Ascending aorta (tissue), 2 donors: ENCODE measurements around the gene MBP. TPM values are rescaled to one million over a fixed set of nuclear protein-coding genes. Genes with fewer than 3 reads are reported as not detected.

Experiments used
- DNase-seq, 2 donors: peaks; one replicate each; pipeline ENCODE4 v3.0.0-alpha.2; 2019; ENCODE audit warnings: low spot score in 2 of 2
- H3K27ac ChIP-seq, 2 donors: fragments of 200-600 bp; sonication (generic); one replicate each; pipeline ENCODE4 v1.5.1; 2016 to 2017; ENCODE audit warnings: mild to moderate bottlenecking in 1 of 2
- H3K27me3 ChIP-seq: fragments of 200-600 bp; sonication (generic); one replicate; pipeline ENCODE4 v1.5.1; 2017
- H3K36me3 ChIP-seq, 2 donors: fragments of 200-600 bp; sonication (generic); one replicate each; pipeline ENCODE4 v1.5.1; 2016
- H3K4me1 ChIP-seq, 2 donors: fragments of 200-600 bp; sonication (generic); one replicate each; pipeline ENCODE4 v1.5.1; 2016 to 2017; ENCODE audit warnings: mild to moderate bottlenecking in 1 of 2
- H3K4me3 ChIP-seq, 2 donors: fragments of 200-600 bp; sonication (generic); one replicate each; pipeline ENCODE4 v1.5.1; 2016 to 2017; ENCODE audit warnings: mild to moderate bottlenecking in 1 of 2
- H3K9me3 ChIP-seq, 2 donors: fragments of 200-600 bp; sonication (generic); one replicate each; pipeline ENCODE4 v1.5.1; 2016
- intact Hi-C: fragments of 100-400 bp; cut with DNase I; formaldehyde crosslinking; loops from one replicate; pipeline ENCODE4 v1.15.1; 2023
- total RNA-seq: library from RNA; depleted of rRNA; stranded (reverse); fragments of >200 nt; gene quantifications from one replicate; pipeline ENCODE4 v1.1.0, GENCODE V29; 2016
- TF ChIP-seq, protein P1 (sequence below), 3 experiments: fragments of 200-600 bp in 2 of 3; fragments of 450-650 bp in 1 of 3; sonication (generic) in 2 of 3; IDR thresholded peaks; one replicate each; pipeline ENCODE4 v1.5.1; 2016 to 2019; ENCODE audit warnings: antibody characterized with exemption in 3 of 3, mild to moderate bottlenecking in 1 of 3, moderate library complexity in 1 of 3

The MBP gene
- total RNA-seq, 1 donor from 2014 or later, result 8.1 TPM

- TF ChIP-seq, protein P1, sequence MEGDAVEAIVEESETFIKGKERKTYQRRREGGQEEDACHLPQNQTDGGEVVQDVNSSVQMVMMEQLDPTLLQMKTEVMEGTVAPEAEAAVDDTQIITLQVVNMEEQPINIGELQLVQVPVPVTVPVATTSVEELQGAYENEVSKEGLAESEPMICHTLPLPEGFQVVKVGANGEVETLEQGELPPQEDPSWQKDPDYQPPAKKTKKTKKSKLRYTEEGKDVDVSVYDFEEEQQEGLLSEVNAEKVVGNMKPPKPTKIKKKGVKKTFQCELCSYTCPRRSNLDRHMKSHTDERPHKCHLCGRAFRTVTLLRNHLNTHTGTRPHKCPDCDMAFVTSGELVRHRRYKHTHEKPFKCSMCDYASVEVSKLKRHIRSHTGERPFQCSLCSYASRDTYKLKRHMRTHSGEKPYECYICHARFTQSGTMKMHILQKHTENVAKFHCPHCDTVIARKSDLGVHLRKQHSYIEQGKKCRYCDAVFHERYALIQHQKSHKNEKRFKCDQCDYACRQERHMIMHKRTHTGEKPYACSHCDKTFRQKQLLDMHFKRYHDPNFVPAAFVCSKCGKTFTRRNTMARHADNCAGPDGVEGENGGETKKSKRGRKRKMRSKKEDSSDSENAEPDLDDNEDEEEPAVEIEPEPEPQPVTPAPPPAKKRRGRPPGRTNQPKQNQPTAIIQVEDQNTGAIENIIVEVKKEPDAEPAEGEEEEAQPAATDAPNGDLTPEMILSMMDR (IDR thresholded peaks at IDR 0.05), result no peak
- Histone ChIP-seq H3K4me3 (no peak overlapping the region), H3K27me3 (no peaks in the 10 kb centered on the region), H3K4me1 (no peaks in the 10 kb centered on the region), H3K9me3 (no peaks in the 10 kb centered on the region), H3K27ac (no peak overlapping the region), H3K36me3 (no peaks in the 10 kb centered on the region)
- intact Hi-C loops, result no loop called here
- DNase-seq, result no peak
These were observed 7.4 kb upstream of the MBP start for GRCh38 chr18:77140030-77140429.

GRCh38 chr18:77139619-77140018 lies 7.0 kb upstream of the MBP start:
- TF ChIP-seq, protein P1 (IDR thresholded peaks at IDR 0.05), result no peak
- intact Hi-C loops, result loop anchor here (10.0 kb wide), 1 partner anchor 1215 kb away; no protein-coding TSS in a partner anchor

GRCh38 chr18:77138270-77138669 lies 5.7 kb upstream of the MBP start:
- Histone ChIP-seq H3K27ac (peak overlapping the region in 1 of 2 donors; percentile 52), H3K9me3 (no peaks in the 10 kb centered on the region), H3K4me1 (peaks cover 3% of the 10 kb centered on the region in 2 donors), H3K4me3 (no peak overlapping the region), H3K36me3 (no peaks in the 10 kb centered on the region), H3K27me3 (no peaks in the 10 kb centered on the region)
- TF ChIP-seq, protein P1 (IDR thresholded peaks at IDR 0.05), result no peak
- intact Hi-C loops, result loop anchor here (10.0 kb wide), 1 partner anchor 1213 kb away; no protein-coding TSS in a partner anchor
- DNase-seq, result no peak

More at GRCh38 chr18:77139619-77140018, 7.0 kb upstream of the MBP start:
- no peak overlapping the region for H3K4me3 ChIP-seq
- H3K36me3 ChIP-seq, result no peaks in the 10 kb centered on the region
- no peak for DNase-seq
- H3K9me3 ChIP-seq, result no peaks in the 10 kb centered on the region
- H3K27ac ChIP-seq, result no peak overlapping the region
- no peaks in the 10 kb centered on the region for H3K4me1 ChIP-seq
- no peaks in the 10 kb centered on the region for H3K27me3 ChIP-seq

DNA sequence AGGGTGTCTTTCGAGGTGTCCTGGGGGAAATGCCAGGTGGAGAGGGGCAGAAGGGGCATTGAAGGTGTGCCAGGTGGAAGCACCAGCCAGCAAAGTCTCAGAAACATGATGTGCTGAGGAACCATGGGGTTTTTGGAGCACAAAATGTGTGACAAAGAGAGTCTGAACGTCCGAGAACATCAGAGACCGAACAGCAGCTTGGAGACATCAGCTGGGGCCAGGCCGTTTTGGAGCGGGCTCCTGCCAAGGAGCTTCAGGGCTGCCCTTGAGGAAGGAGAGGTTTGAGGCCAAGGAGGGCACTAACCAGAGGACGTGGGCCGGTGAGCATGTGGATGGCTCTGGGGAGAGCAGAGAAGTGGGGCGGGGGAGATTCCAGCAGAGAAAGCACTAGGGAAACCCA lies 5.3 kb upstream of the MBP start:
- H3K4me1 ChIP-seq, result peaks cover 5 to 7% of the 10 kb centered on the region in 2 donors
- DNase-seq, result no peak

DNA sequence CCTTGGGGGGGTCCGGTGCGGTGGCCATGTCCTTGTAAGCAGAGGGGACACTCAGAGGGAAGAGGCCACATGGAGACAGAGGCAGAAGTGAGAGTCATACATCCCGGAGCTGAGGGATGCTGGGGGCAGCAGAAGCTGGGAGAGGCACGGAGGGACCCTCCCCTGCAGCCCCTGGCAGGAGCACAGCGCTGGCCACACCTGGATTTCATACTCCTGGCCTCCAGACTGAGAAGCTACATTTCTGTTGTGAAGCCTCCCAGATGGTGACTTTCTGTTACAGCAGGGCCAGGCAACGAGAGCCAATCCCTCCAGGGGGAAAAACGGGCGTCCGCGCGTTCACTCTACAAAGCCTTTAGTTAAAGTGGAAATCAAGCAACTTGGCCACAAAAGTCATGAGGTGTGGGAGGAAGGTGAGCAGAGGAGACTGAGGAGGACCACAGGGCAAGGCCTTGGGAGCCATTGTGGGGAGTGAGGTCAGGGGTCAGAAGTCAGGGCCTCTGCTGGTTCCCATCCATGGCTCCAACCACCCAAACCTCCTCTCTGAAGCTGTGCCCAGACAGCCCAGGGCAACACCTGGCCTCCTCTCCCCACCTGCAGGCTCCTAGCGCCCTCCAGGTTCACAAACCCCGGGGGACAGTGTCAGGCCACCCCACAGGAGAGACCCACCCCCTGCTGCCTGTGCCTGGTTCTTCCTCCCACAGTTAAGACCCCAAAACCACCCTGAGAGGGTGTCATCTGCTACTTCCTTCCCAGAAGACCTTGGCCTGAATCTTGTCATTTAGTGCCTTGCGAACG lies 4.5 kb upstream of the MBP start:
- intact Hi-C loops, result loop anchor here (10.0 kb wide), 1 partner anchor 1212 kb away; no protein-coding TSS in a partner anchor
- H3K36me3 ChIP-seq, result no peaks in the 10 kb centered on the region
- H3K4me3 ChIP-seq, result no peak overlapping the region
- peaks cover 5 to 8% of the 10 kb centered on the region in 2 donors for H3K4me1 ChIP-seq
- no peaks in the 10 kb centered on the region for H3K9me3 ChIP-seq
- DNase-seq, result no peak
- TF ChIP-seq, protein P1 (IDR thresholded peaks at IDR 0.05), result no peak
- peak overlapping the region; percentile 32 to 52 for H3K27ac ChIP-seq
- H3K27me3 ChIP-seq, result no peaks in the 10 kb centered on the region

More for the DNA sequence above, 5.3 kb upstream of the MBP start:
- Histone ChIP-seq H3K36me3 (no peaks in the 10 kb centered on the region), H3K9me3 (no peaks in the 10 kb centered on the region), H3K4me3 (no peak overlapping the region), H3K27ac (peak overlapping the region; percentile 32 to 52), H3K27me3 (no peaks in the 10 kb centered on the region)
- TF ChIP-seq, protein P1 (IDR thresholded peaks at IDR 0.05), result no peak
- intact Hi-C loops, result loop anchor here (10.0 kb wide), 1 partner anchor 1213 kb away; no protein-coding TSS in a partner anchor
